NOMO-1 treated with dmso at 0.1 percent for 144 hours (cell line): ENCODE measurements around the gene SLC6A3.

Experiments
- DNase-seq: peaks from one replicate; lab custom pipeline; 2025; ENCODE audit not compliant: unreplicated experiment; lab: John Stamatoyannopoulos, UW

The SLC6A3 gene

GRCh38 chr5:1356873-1357787 is 88.1 kb downstream of the SLC6A3 start:
- DNase-seq: no peak

- DNase-seq: no peak
Observed at GRCh38 chr5:1354576-1354975, 90.7 kb downstream of the SLC6A3 start.

DNA sequence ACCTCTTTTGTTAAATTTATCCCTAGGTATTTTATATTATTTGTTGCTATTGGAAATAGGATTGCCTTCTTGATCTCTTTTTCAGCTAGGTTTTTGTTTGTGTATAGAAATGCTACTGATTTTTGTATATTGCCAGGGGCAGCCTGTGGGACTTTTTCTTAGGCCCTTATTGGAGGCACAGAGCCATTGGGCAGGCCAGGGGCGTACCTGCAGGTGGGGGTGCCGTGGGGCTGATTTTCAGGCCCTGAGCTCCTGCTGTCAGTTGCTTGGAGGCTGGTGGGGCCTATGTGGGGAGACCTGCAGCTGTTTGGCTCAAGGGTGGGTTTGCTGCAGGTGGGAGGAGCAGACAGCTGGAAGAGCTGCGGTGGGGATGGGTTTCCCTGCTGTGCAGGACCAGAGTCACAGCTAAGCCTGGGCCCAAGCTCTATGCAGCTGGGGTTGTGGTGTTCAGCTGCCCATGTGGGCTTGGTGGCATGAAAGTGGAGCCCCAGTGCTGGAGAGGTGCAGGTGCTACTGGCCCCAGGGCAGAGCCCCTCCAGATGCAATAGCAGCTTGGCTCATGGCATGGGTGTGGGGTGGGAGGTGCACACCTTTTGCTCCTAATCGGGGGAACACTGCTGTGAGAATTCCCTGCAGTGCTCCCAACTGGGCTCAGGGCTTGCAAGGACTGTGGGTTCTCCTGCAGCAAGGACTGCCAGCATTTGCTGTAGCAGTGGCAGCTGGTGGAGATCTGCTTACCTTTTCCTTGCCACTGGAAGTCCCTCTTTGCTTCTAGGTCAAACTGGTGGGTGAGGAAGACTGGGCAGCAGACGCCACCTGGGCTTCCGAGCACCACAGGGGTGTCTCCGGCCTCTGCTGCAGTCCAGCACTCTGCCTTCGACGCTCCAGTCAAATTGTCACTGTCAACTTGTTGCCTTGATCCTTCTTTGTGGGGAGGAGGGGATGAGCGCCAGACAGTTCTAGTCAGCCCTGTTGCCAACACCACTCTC is 92.7 kb downstream of the SLC6A3 start:
- DNase-seq: no peak

DNA sequence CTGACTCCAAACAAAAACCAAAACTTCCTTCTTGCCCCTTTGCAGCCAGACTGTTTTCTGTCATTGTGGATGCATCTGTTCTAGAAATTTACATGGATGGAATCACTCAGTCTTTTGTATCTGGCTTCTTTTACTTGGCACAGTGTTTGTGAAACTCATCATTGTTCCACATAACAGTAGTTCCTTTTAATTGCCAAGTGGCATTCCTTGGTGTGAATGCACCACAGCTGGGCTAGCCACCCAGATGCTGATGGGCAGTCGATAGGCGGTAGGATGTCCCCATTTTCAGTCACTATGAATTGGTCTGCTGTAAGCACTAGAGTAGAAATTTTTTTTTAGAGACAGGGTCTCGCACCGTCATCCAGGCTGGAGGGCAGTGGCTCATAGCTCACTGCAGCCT is 94.1 kb downstream of the SLC6A3 start:
- DNase-seq: no peak

DNA sequence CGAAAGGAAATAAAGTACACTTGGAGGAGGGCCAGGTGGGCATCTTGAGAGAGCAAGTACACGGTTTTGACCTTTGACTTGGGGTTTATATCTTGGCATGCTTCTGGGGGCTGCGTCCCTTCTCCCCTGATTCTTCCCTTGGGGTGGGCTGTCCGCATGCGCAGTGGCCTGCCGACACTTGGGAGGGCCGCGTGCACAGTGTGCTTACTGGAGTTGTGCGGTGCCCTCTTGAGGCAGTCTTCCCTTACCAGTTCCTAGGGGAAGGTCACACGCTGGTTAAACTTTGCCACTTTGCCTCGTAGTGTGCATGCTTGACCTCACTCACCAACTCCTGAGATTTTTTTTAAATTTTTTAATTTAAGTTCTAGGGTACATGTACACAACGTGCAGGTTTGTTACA is 96.0 kb downstream of the SLC6A3 start:
- DNase-seq: no peak

- no peak for DNase-seq
Observed at GRCh38 chr5:1348986-1349245, 96.3 kb downstream of the SLC6A3 start.

GRCh38 chr5:1347571-1347970 is 97.7 kb downstream of the SLC6A3 start:
- DNase-seq: peak; percentile 57

- no peak for DNase-seq
Observed at GRCh38 chr5:1346627-1347440, 98.4 kb downstream of the SLC6A3 start.

GRCh38 chr5:1345876-1346626 is 99.2 kb downstream of the SLC6A3 start:
- no peak for DNase-seq

- DNase-seq: peak; percentile 95
Observed at GRCh38 chr5:1344975-1345838, 100.0 kb downstream of the SLC6A3 start, which contains the start of gene CLPTM1L. CLPTM1L (minus strand) TSS chr5:1345099; CDS start chr5:1344841, 258 bp downstream.

DNA sequence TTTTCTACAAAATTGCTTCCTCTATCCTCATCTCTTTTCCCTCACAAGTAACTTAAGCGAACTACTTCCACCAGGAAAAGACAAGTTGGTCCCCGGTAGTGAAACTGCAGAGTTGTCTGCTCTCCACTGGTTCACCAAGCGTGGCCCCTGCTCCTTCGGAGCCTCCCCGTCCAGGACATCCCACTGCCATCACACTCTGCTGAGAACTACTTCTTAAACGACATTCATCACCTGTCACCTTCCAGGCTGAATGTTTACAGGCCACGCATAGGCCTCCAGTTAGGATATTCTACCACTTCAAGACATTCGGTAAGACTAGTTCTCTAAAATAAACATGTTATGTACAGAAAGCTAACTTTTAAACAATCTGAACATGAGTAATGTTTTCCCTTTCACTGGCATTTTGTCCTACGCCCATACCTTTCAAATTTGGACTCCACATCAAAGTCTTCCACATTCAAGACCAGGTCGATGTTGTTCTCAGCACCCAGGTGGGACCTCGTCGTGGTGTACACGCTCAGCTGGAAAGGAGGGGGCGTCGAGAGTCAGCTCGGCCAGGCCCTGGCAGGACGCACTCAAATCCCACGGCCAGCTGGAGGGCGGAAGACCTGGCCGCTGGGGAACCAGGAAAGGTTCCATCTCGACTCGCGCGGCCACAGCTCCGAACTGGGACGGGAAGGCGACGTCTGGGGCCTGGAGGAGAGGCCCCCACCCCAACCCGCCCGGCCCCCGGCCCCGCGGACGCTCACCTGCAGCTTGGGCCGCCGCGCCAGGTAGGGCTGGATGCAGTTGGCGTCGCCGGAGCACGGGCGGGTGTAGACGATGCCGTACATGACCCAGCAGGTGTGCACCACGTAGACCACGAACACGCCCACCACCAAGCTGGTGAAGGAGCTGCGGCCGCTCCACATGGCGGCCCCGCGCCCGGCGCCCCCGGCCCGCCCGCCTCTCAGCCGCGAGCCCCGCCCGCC is 101.0 kb downstream of the SLC6A3 start:
- no peak for DNase-seq

DNA sequence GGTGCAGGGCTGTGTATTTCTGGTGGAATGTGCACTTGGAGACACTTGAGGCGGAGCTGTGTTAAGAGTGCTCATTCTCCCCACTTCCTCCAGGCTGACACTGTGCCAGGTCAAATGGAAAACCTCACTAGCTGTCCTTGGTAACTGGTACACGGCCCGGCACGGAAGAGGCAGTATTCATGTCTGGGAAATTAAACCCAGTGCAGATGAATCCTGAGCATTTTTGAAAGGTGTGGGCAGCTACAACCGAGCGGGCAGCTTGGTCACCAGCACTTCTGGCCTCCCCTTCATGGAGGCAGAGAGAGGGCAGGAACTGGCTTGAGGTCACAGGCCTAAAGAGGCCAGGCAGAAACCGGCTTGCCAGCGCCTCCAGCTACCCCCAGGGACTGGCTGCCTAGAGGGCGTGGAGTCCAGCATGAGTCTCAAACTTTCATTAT is 101.9 kb downstream of the SLC6A3 start:
- DNase-seq: no peak
